Mammary epithelial cell (primary cell): ENCODE results near the gene MAPRE2.

Experiments
- EZH2 ChIP-seq: IDR thresholded peaks from 2 replicates; pipeline ENCODE4 v1.6.1; 2012; ENCODE audit warnings: low read length, inconsistent platforms, borderline replicate concordance
- TF ChIP-seq, protein P1 (sequence below), 2 donors: IDR thresholded peaks in 1 of 2; conservative IDR thresholded peaks in 1 of 2; 2 replicates each; pipeline ENCODE4 v1.5.1; 2011 to 2012; ENCODE audit warnings: inconsistent platforms in 2 of 2, low read length in 2 of 2, mild to moderate bottlenecking in 2 of 2, control low read depth in 1 of 2, low read depth in 1 of 2; ENCODE audit not compliant: insufficient read depth in 1 of 2; ENCODE audit errors: extremely low read depth in 1 of 2

DNA sequence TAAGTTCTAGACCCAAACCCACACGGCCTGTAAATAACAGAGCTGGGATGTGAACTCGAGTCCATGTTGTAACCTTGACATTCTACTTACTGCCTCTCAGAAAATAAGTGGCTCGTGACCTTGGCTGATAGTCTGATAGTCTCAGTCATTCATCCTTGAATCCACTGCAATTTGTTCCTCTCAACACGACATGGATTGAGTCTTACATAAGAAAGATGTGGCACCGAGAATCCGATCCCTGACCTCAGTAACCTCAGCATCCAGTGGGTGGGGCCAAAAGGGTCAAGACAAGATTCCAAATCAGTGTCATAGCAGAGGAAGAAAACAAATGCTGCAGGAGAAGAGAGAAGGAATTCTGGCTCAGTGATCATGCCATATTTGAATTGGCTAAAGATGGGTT, 97.6 kb downstream of the MAPRE2 start:
- TF ChIP-seq, protein P1, sequence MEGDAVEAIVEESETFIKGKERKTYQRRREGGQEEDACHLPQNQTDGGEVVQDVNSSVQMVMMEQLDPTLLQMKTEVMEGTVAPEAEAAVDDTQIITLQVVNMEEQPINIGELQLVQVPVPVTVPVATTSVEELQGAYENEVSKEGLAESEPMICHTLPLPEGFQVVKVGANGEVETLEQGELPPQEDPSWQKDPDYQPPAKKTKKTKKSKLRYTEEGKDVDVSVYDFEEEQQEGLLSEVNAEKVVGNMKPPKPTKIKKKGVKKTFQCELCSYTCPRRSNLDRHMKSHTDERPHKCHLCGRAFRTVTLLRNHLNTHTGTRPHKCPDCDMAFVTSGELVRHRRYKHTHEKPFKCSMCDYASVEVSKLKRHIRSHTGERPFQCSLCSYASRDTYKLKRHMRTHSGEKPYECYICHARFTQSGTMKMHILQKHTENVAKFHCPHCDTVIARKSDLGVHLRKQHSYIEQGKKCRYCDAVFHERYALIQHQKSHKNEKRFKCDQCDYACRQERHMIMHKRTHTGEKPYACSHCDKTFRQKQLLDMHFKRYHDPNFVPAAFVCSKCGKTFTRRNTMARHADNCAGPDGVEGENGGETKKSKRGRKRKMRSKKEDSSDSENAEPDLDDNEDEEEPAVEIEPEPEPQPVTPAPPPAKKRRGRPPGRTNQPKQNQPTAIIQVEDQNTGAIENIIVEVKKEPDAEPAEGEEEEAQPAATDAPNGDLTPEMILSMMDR (conservative IDR thresholded peaks at IDR 0.05 in 1 of 2, IDR thresholded peaks at IDR 0.05 in 1 of 2; ENCODE audit: extremely low read depth in 1 of 2, insufficient read depth in 1 of 2, low read depth in 1 of 2, low read length in 2 of 2), result no peak
- no peak for TF ChIP-seq EZH2
